HPDE6-E6E7 (cell line): ENCODE results near the gene RAB8A.
"Not testable (repeated sequence)": the region's sequence is repeated elsewhere in the genome, so short reads cannot be mapped to it uniquely, and the experiment has no call there.

Source experiments
- DNase-seq: peaks from one replicate; pipeline ENCODE4 v3.0.0; 2011; ENCODE audit warnings: missing footprints; ENCODE audit errors: extremely low spot score

Gene RAB8A

GRCh38 chr19:16112778-16113177 is 1.1 kb downstream of the RAB8A start:
- DNase-seq: no peak

GRCh38 chr19:16113727-16114126 is 2.0 kb downstream of the RAB8A start:
- DNase-seq: no peak

- DNase-seq: no peak
Observed at GRCh38 chr19:16115301-16116039, 3.8 kb downstream of the RAB8A start.

GRCh38 chr19:16116067-16116466 is 4.4 kb downstream of the RAB8A start:
- no peak for DNase-seq

- no peak for DNase-seq
Observed at GRCh38 chr19:16117594-16118033, 5.9 kb downstream of the RAB8A start.

GRCh38 chr19:16118489-16119033 is 6.9 kb downstream of the RAB8A start:
- DNase-seq: no peak

- DNase-seq: not testable (repeated sequence)
Observed at GRCh38 chr19:16119075-16119857, 7.6 kb downstream of the RAB8A start.

- DNase-seq: no peak
Observed at GRCh38 chr19:16121141-16121540, 9.5 kb downstream of the RAB8A start.

- no peak for DNase-seq
Observed at GRCh38 chr19:16121967-16122366, 10.3 kb downstream of the RAB8A start.

- DNase-seq: no peak
Observed at GRCh38 chr19:16124953-16125352, 13.3 kb downstream of the RAB8A start.

GRCh38 chr19:16125737-16126495 is 14.2 kb downstream of the RAB8A start:
- DNase-seq: no peak

- no peak for DNase-seq
Observed at GRCh38 chr19:16127080-16127479, 15.4 kb downstream of the RAB8A start.

GRCh38 chr19:16127776-16128371 is 16.2 kb downstream of the RAB8A start:
- no peak for DNase-seq

GRCh38 chr19:16131648-16132047 is 20.0 kb downstream of the RAB8A start:
- DNase-seq: no peak

- no peak for DNase-seq
Observed at GRCh38 chr19:16133818-16134217, 22.1 kb downstream of the RAB8A start.

GRCh38 chr19:16134510-16134909 is 22.8 kb downstream of the RAB8A start:
- no peak for DNase-seq

GRCh38 chr19:16135430-16136127 is 23.9 kb downstream of the RAB8A start:
- DNase-seq: no peak

- DNase-seq: no peak
Observed at GRCh38 chr19:16136185-16136999, 24.7 kb downstream of the RAB8A start.

- DNase-seq: no peak
Observed at GRCh38 chr19:16139752-16140151, 28.1 kb downstream of the RAB8A start.

GRCh38 chr19:16141043-16141442 is 29.4 kb downstream of the RAB8A start:
- DNase-seq: no peak
